Measurements from ENCODE around the gene LDB2. TPM values are rescaled to one million over a fixed set of nuclear protein-coding genes. Genes with fewer than 3 reads are reported as not detected.

The LDB2 gene
- total RNA-seq, 1 donor from 2014 or later = 4.9 TPM

GRCh38 chr4:16659079-16659478, 239.4 kb downstream of the LDB2 start:
- Mint-ChIP-seq H3K27me3 (ENCODE audit: low read depth, unreplicated experiment) (no peaks in the 10 kb centered on the region), H3K4me3 (ENCODE audit: unreplicated experiment) (no peak overlapping the region), H3K4me1 (ENCODE audit: low read depth, unreplicated experiment) (peaks cover 3% of the 10 kb centered on the region), H3K36me3 (ENCODE audit: low read depth, unreplicated experiment) (no peaks in the 10 kb centered on the region), H3K27ac (ENCODE audit: unreplicated experiment) (no peak overlapping the region), H3K9me3 (ENCODE audit: unreplicated experiment) (no peaks in the 10 kb centered on the region)
- Histone ChIP-seq H4K20me1 (ENCODE audit: insufficient read depth, low read length) (no peaks in the 10 kb centered on the region), H3K9ac (ENCODE audit: low read length) (no peak overlapping the region), H3K27ac (ENCODE audit: low read depth, low read length) (no peak overlapping the region), H3K36me3 (ENCODE audit: insufficient read depth, low read length) (no peaks in the 10 kb centered on the region), H3K4me2 (ENCODE audit: low read length) (no peak overlapping the region), H3K79me2 (ENCODE audit: insufficient read depth, low read length) (no peaks in the 10 kb centered on the region), H3K9me3 (ENCODE audit: insufficient read depth, low read depth, low read length) (no peaks in the 10 kb centered on the region), H3K4me1 (ENCODE audit: insufficient read depth, low read length) (no peaks in the 10 kb centered on the region), H2AFZ (ENCODE audit: low read depth, low read length) (no peak overlapping the region), H3K27me3 (ENCODE audit: insufficient read depth, low read length) (no peaks in the 10 kb centered on the region), H3K4me3 (ENCODE audit: insufficient read depth, low read depth, low read length) (no peak overlapping the region)
- FAIRE-seq (no peak), DNase-seq (ENCODE audit: low read depth) (no peak)
- no peak for TF ChIP-seq EZH2 (IDR thresholded peaks at IDR 0.05; ENCODE audit: insufficient read depth, low read length)
- TF ChIP-seq, protein P1, sequence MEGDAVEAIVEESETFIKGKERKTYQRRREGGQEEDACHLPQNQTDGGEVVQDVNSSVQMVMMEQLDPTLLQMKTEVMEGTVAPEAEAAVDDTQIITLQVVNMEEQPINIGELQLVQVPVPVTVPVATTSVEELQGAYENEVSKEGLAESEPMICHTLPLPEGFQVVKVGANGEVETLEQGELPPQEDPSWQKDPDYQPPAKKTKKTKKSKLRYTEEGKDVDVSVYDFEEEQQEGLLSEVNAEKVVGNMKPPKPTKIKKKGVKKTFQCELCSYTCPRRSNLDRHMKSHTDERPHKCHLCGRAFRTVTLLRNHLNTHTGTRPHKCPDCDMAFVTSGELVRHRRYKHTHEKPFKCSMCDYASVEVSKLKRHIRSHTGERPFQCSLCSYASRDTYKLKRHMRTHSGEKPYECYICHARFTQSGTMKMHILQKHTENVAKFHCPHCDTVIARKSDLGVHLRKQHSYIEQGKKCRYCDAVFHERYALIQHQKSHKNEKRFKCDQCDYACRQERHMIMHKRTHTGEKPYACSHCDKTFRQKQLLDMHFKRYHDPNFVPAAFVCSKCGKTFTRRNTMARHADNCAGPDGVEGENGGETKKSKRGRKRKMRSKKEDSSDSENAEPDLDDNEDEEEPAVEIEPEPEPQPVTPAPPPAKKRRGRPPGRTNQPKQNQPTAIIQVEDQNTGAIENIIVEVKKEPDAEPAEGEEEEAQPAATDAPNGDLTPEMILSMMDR (IDR thresholded peaks at IDR 0.05; ENCODE audit: insufficient read depth, low read depth, low read length) = no peak

DNA sequence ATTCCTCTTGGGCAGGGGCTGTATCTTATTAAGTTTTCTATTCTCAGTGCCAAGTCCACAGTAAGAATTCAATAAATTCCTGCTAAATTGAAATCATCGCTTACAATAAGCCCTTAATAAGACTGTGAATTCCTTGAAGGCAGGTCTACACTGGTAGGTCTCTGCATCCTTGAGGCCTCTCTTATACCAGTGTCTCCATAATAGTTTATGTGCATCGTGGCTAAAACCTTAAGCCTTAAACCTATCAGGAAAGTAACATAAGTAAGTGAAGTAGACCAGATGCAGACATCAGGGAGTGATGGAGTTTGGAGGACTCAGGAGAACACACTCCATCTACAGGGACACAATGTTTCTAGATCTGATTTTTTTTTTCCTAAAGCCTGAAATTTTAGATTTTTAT, 240.3 kb downstream of the LDB2 start:
- FAIRE-seq = no peak
- no peaks in the 10 kb centered on the region for H3K36me3 ChIP-seq (ENCODE audit: insufficient read depth, low read length)

GRCh38 chr4:16655111-16655510, 243.3 kb downstream of the LDB2 start:
- H3K9ac ChIP-seq (ENCODE audit: low read length) = no peak overlapping the region
- no peaks in the 10 kb centered on the region for H3K4me1 ChIP-seq (ENCODE audit: insufficient read depth, low read length)
- TF ChIP-seq, protein P1 (IDR thresholded peaks at IDR 0.05; ENCODE audit: insufficient read depth, low read depth, low read length) = no peak
- TF ChIP-seq EZH2 (IDR thresholded peaks at IDR 0.05; ENCODE audit: insufficient read depth, low read length) = no peak
- no peak for FAIRE-seq
- DNase-seq (ENCODE audit: low read depth) = no peak
- H3K27me3 ChIP-seq (ENCODE audit: insufficient read depth, low read length) = no peaks in the 10 kb centered on the region
- Mint-ChIP-seq H3K36me3 (ENCODE audit: low read depth, unreplicated experiment) (no peaks in the 10 kb centered on the region), H3K27ac (ENCODE audit: unreplicated experiment) (no peak overlapping the region), H3K4me3 (ENCODE audit: unreplicated experiment) (no peak overlapping the region), H3K27me3 (ENCODE audit: low read depth, unreplicated experiment) (peaks cover 6% of the 10 kb centered on the region), H3K9me3 (ENCODE audit: unreplicated experiment) (no peaks in the 10 kb centered on the region), H3K4me1 (ENCODE audit: low read depth, unreplicated experiment) (no peaks in the 10 kb centered on the region)
- no peaks in the 10 kb centered on the region for H3K9me3 ChIP-seq (ENCODE audit: insufficient read depth, low read depth, low read length)
- H3K36me3 ChIP-seq (ENCODE audit: insufficient read depth, low read length) = no peaks in the 10 kb centered on the region
- no peak overlapping the region for H3K27ac ChIP-seq (ENCODE audit: low read depth, low read length)
- no peak overlapping the region for H3K4me3 ChIP-seq (ENCODE audit: insufficient read depth, low read depth, low read length)
- no peaks in the 10 kb centered on the region for H4K20me1 ChIP-seq (ENCODE audit: insufficient read depth, low read length)
- no peak overlapping the region for H2AFZ ChIP-seq (ENCODE audit: low read depth, low read length)
- no peak overlapping the region for H3K4me2 ChIP-seq (ENCODE audit: low read length)
- no peaks in the 10 kb centered on the region for H3K79me2 ChIP-seq (ENCODE audit: insufficient read depth, low read length)

More for the DNA sequence above, 240.3 kb downstream of the LDB2 start:
- DNase-seq (ENCODE audit: low read depth) = no peak
- Mint-ChIP-seq H3K36me3 (ENCODE audit: low read depth, unreplicated experiment) (no peaks in the 10 kb centered on the region), H3K4me3 (ENCODE audit: unreplicated experiment) (no peak overlapping the region), H3K4me1 (ENCODE audit: low read depth, unreplicated experiment) (no peaks in the 10 kb centered on the region), H3K27me3 (ENCODE audit: low read depth, unreplicated experiment) (peaks cover 5% of the 10 kb centered on the region), H3K27ac (ENCODE audit: unreplicated experiment) (no peak overlapping the region), H3K9me3 (ENCODE audit: unreplicated experiment) (no peaks in the 10 kb centered on the region)
- H3K4me2 ChIP-seq (ENCODE audit: low read length) = no peak overlapping the region
- no peak overlapping the region for H2AFZ ChIP-seq (ENCODE audit: low read depth, low read length)
- no peak overlapping the region for H3K4me3 ChIP-seq (ENCODE audit: insufficient read depth, low read depth, low read length)
- no peaks in the 10 kb centered on the region for H3K9me3 ChIP-seq (ENCODE audit: insufficient read depth, low read depth, low read length)
- H3K27ac ChIP-seq (ENCODE audit: low read depth, low read length) = no peak overlapping the region
- H3K4me1 ChIP-seq (ENCODE audit: insufficient read depth, low read length) = no peaks in the 10 kb centered on the region
- TF ChIP-seq, protein P1 (IDR thresholded peaks at IDR 0.05; ENCODE audit: insufficient read depth, low read depth, low read length) = no peak
- no peak for TF ChIP-seq EZH2 (IDR thresholded peaks at IDR 0.05; ENCODE audit: insufficient read depth, low read length)
- no peaks in the 10 kb centered on the region for H3K27me3 ChIP-seq (ENCODE audit: insufficient read depth, low read length)
- H4K20me1 ChIP-seq (ENCODE audit: insufficient read depth, low read length) = no peaks in the 10 kb centered on the region
- H3K79me2 ChIP-seq (ENCODE audit: insufficient read depth, low read length) = no peaks in the 10 kb centered on the region
- no peak overlapping the region for H3K9ac ChIP-seq (ENCODE audit: low read length)

Data from astrocyte (in vitro differentiated cells and primary cell).